Left ventricle myocardium superior (tissue), 1 donor: ENCODE data around the gene COMT. TPM values are rescaled to one million over a fixed set of nuclear protein-coding genes. Genes with fewer than 3 reads are reported as not detected.

ENCODE experiments used
- ATAC-seq: fragments of 200-7000 bp; cut with Tn5 transposase; one replicate; pipeline ENCODE4 v1.9.1; 2020; ENCODE audit warnings: mild to moderate bottlenecking, moderate library complexity
- DNase-seq: peaks from one replicate; pipeline ENCODE4 v3.0.0-alpha.2; 2020
- intact Hi-C: fragments of 100-400 bp; cut with micrococcal nuclease; formaldehyde crosslinking; loops from one replicate; pipeline ENCODE4 v1.11.0; 2022
- long read RNA-seq: library from polyadenylated mRNA; unstranded; transcript quantifications from one replicate; pipeline ENCODE4 v2.0.0, GENCODE V29; 2021
- total RNA-seq: library from RNA; stranded (reverse); fragmentation: NEBNext Ultra II Directional; extraction: Animal tissue kit (Norgen Biotek cat#: 25700); gene quantifications from one replicate; pipeline ENCODE4 v1.2.1, GENCODE V29; 2021
- donor health status: DM: no; HTN: yes; CAD: no; lungs with severe emphysema.

COMT gene
- total RNA-seq: 83.4 TPM
- long read RNA-seq, transcript COMT-202 (6 exons, 2,437 nt): major isoform, 87 of 138 reads
- long read RNA-seq, transcript COMT-209 (4 exons, 1,035 nt): minor isoform, 9 of 138 reads
- long read RNA-seq, transcript COMT-204 (6 exons, 1,548 nt): minor isoform, 5 of 138 reads
- long read RNA-seq, partial matches to known transcripts: 26 of 138 reads
- long read RNA-seq, other reads (novel, unspliced or antisense): 9 of 138 reads

DNA sequence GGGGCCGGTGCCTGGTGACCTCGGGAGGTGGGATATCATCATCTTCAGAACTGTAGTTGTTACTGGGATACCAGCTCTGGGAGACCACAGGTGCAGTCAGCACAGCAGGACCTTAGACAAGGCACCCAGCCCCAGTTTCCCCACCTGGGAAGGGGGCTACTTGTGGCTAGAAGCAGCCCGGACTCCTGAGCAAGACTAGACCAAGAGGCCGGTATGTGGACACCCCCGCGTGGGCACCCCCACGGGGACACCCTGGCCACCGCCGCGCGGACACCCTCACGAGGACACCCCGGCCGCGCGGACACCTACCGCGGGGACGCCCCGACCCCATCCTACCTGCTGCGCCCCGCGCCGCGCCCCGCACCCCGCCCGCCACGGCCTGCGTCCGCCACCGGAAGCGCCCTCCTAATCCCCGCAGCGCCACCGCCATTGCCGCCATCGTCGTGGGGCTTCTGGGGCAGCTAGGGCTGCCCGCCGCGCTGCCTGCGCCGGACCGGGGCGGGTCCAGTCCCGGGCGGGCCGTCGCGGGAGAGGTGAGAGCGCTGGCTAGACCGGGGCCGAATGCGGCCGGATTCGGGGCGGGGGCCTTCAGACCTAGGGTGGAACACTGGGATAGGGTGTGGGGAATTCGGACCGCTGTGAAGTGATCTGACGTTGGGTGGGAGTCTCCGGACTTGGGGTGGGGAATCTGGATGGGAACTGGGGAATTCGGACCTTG is at the start of gene COMT, which contains the start of gene TXNRD2:
Gene COMT (plus strand): TSS at position 408 of the 718 bp plus-strand sequence. CDS start 20,755 bp downstream, outside the sequence.
Gene TXNRD2 (minus strand): TSS at position 454 of the 718 bp plus-strand sequence. CDS start 15 bp downstream, at position 439.
- DNase-seq: peak; percentile 87
- intact Hi-C loops: no loop called here
- ATAC-seq: peak; percentile 86

DNA sequence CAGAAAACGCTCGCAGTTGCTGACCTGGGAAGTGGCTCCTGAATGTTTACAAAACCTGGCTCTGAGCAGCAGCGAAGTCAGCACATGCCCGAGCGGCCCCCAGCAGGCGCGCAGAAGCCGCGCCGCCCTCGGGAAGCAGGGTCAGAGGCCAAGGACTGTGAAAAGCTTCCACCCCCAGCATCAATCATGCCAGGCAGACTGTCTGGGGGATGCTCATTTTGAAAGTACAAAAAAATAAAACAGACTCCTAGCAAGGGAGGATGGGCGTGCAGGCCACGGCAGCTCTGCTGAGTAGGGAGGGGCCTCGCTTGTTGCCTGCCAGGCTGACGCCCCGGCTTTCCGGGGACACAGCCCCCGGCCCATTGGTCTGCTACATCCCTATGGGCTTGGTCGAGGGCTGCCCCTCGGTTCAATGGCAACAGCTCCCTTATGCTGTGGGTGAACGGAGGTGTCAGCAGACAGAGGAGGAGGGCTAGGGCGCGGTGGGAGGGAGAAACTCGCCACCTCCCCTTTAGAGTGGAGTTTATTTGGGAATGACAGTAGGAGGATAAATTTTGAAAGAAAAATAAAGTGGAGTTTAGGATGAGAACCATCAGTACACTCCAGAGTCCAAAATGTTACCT is 49.2 kb upstream of the COMT start:
- no peak for ATAC-seq
- DNase-seq: peak; percentile 27

GRCh38 chr22:19892925-19893324 is 48.6 kb upstream of the COMT start:
- no peak for ATAC-seq
- no peak for DNase-seq
- intact Hi-C loops: no loop called here

More for the DNA sequence above, 49.2 kb upstream of the COMT start:
- intact Hi-C loops: no loop called here

GRCh38 chr22:19893363-19893762 is 48.2 kb upstream of the COMT start:
- intact Hi-C loops: no loop called here
- DNase-seq: peak; percentile 19
- no peak for ATAC-seq

DNA sequence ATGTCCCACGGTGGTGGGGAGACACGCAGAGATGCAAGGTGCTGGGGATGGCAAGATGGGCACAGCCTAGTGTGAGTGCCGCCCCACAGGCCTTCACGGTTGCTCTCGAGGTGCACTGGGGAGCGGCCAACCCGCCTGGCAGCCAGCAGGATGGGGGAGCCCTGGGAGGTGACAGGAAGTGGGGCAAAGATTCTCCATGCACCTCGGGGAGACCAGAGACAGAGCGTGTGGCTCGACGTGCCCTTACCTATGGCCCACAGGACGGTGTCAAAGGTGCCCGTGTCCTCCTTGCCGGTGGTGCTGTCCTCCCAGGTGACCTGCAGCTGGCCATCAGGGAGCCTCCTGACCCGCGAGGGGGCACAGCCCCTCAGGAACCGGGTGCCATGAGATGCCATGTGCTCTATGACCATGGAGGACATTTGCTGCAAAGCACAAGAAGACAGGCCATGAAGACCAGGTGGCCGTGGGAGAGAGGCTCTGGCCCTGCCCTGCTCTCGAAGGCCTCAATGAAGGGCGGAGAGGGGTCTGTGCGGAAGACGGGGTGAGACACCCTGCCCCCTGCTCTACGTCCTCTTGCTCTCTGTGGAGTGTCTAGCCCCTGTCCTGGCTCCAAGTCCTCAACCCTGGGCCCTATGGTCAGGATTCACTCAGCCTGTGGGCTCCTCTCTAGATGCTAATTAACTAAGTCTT is 46.3 kb upstream of the COMT start:
- ATAC-seq (no peak), DNase-seq (no peak)
- intact Hi-C loops: no loop called here

GRCh38 chr22:19896665-19897355 is 44.8 kb upstream of the COMT start:
- no peak for ATAC-seq
- intact Hi-C loops: no loop called here
- peak; percentile 19 for DNase-seq

DNA sequence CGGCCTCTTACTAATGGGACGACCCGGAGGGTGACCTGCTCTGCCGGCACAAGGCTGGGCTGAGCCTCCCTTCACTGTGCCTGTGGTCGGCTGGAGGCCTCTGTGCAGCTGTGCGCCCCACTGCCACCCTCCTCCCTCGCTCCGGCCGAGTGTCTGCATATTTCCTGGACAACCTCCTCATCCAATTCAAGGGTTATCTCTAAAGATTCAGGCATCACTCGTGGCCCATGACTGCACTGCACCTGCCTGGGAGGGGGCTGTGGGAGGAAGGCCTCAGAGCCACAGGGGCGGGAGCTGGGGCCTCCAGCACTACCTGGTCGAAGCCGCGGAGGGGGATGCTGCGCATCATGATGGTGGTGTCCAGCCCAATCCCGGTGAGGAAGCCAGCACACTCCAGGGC is 43.8 kb upstream of the COMT start:
- intact Hi-C loops: no loop called here
- no peak for ATAC-seq
- DNase-seq: peak; percentile 22

DNA sequence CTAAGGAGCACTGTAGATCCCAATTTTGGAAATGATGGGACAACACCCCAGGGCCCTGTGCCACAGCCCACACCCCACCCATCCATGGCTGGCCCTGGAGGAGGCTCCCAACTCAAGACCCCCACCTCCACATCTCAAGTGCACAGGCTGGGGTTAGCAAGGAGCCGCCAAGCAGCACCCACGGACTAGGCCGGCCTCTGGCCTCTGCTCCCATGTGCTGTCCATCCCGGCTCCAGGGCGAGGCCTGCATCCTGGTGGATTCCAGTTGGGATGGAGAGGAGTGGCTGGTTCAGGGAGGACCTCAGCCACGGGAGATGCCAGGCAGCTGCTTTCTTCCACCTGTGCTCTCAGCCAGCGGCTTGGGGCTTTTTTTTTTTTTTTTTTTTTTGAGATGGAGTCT is 43.4 kb upstream of the COMT start:
- intact Hi-C loops: no loop called here
- no peak for ATAC-seq
- no peak for DNase-seq

DNA sequence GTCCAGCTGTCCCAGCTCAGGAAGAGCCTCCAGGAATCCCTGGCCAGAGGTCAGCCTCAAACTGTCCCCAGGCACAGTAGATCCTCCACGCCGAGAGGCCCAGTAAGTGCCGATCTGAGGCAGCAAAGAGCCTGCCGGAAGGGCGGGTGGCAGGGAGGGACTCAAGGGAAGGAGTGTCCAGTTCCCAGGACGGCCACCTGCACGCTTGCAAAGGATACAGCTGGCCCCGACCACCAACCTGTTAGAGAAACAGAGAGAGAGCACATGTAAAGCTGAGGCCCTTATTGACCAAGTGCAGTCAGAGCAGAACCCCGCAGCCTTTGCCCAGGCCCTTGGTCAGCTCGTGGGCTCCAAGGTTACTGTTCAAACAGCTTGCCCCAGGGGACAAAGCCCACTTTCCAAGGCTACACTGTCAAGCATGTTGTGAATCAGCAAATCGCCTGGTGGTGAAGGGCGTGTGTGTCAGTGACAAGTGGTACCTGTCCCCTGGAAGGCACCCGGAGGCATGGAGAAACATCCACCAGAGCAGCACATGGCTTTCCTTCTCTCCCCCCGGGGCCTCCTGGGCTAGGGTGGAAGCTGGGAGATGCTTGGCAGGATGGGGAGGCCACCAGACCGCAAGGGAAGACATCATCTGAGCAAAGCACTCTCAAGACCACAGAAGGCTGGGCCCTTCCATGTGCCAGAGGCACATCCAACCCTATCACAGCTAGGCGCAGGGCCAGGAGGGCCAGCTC is 42.6 kb upstream of the COMT start:
- intact Hi-C loops: no loop called here
- ATAC-seq (no peak), DNase-seq (no peak)

DNA sequence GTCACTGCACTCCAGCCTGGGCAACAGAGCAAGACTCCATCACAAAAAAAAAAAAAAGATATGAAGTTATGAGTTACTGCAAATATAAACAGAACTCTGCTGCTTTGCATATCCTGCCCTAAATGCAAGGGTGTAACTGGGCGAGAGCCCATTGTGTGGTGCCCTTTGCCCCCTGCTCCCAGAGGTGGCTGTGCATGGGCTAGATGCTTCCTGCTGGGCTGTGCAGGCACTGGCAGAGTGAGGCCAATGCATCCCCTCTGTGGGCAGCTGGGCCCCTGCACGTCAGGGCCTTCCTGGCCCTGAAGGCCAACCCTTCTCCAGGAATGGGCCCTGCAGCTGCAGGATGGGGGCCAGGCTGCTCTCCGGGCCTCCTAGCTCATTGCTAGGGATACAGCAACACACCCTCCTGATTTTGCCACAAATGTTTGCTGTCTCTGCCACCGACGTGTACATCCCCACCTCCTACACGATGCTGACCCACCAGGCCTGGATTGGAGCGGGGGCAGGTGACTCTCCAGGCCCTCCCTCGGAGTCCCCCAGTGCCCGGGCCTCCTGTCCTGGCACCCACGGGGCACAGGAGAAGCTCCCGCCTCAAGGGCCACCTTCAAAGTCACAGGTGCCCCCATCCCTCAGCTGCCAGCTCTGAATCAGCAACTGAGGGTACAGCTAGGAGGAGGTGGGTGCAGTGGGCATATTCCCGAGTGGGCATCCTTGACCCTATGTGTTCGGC is 40.7 kb upstream of the COMT start:
- intact Hi-C loops: no loop called here
- ATAC-seq (no peak), DNase-seq (no peak)

GRCh38 chr22:19901577-19902244 is 39.9 kb upstream of the COMT start:
- ATAC-seq: no peak
- DNase-seq: no peak
- intact Hi-C loops: no loop called here

- intact Hi-C loops: no loop called here
- DNase-seq: no peak
- ATAC-seq: no peak
Measured at GRCh38 chr22:19902245-19902715, 39.3 kb upstream of the COMT start.

- ATAC-seq: no peak
- DNase-seq: no peak
- intact Hi-C loops: no loop called here
Measured at GRCh38 chr22:19903031-19903430, 38.5 kb upstream of the COMT start.

DNA sequence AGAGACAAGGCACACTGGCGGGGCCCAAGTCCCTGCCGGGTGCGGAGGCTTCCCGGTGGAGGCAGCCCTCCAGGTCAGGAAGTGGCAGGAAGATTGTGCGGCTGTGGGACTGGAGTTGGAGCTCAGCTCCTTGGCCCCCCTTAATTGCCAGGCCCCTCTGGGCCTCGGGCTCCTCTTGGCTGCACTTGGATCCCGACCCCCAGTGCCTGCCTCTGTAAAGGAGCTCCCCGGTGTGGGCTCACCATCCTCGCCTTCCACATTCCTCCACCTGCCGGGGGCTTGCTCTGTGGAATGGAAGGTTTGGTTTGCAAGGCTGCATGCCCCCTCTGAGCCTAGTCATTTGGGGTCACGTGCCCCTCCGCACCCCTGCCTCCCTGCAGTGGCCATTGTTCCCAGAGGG is 38.1 kb upstream of the COMT start:
- no peak for ATAC-seq
- DNase-seq: no peak
- intact Hi-C loops: no loop called here

DNA sequence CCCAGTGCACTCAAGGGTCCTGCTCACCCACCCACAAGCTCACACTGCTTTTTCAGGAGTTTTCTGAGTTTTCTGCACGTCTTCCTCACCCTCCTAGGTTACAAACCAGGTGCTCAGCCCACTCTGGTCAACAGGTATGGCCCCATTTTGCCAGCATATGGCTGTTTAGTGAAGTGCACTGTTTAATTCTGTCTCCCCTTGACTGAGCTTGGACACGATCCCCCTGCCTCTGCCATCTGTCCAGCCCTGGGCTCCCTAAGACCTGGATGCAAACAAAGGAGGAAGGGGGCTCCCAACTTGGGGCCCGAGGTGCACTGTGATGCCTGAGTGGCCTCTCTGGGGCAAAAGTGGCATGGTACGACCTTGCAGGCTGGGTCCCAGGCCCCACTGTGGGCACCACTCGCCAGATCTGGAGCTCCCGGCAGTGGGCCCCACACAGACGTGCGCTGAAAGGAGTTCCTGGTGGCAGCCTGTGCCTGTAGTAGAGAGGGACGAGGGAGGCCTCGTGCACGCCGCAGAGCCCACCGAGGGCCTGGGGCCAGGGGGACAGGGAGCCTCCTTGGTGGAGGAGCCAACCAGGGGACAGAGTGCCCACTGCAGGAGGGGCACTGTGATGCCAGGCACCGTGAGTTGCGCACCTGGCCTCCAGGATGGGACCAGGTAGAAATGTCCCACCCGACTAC is 37.3 kb upstream of the COMT start:
- intact Hi-C loops: no loop called here
- DNase-seq (no peak), ATAC-seq (no peak)

- intact Hi-C loops: no loop called here
- ATAC-seq (no peak), DNase-seq (no peak)
Measured at GRCh38 chr22:19904935-19905334, 36.6 kb upstream of the COMT start.
